DOHH2 (cell line): Measurements from ENCODE around the gene RAPGEF5.

ENCODE experiments used
- EZH2phosphoT487 ChIP-seq: fragments of 200-600 bp; sonication (generic); IDR thresholded peaks from 2 replicates; pipeline ENCODE4 v1.6.1; 2017; ENCODE audit warnings: borderline replicate concordance, mild to moderate bottlenecking, antibody characterized with exemption, low read length, moderate library complexity, mixed read lengths
- TF ChIP-seq, protein P1 (sequence below): fragments of 200-600 bp; sonication (generic); IDR thresholded peaks from one replicate; pipeline ENCODE4 v1.5.1; 2014; ENCODE audit warnings: antibody characterized with exemption, mild to moderate bottlenecking, low read depth, low read length; ENCODE audit not compliant: poor library complexity, severe bottlenecking

DNA sequence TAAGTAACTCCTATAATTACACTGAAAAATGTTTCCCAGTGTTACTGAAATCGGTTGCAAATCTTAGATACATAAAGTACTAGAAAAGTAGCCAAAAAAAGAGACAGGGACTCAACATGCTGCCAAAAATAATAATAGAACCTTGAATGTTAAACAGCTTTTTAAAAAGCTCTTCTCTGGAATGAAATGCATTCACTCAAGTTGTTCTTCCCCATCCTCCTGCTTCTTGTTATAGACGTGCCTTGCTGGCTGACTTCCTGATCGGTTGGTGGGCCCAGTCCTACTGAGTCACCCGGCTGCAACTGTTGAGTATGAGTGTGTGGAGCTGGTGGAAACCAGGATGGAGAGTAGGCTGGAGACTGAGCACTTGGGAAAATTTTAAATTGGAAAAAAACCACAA lies 30.6 kb upstream of the RAPGEF5 start:
- TF ChIP-seq, protein P1, sequence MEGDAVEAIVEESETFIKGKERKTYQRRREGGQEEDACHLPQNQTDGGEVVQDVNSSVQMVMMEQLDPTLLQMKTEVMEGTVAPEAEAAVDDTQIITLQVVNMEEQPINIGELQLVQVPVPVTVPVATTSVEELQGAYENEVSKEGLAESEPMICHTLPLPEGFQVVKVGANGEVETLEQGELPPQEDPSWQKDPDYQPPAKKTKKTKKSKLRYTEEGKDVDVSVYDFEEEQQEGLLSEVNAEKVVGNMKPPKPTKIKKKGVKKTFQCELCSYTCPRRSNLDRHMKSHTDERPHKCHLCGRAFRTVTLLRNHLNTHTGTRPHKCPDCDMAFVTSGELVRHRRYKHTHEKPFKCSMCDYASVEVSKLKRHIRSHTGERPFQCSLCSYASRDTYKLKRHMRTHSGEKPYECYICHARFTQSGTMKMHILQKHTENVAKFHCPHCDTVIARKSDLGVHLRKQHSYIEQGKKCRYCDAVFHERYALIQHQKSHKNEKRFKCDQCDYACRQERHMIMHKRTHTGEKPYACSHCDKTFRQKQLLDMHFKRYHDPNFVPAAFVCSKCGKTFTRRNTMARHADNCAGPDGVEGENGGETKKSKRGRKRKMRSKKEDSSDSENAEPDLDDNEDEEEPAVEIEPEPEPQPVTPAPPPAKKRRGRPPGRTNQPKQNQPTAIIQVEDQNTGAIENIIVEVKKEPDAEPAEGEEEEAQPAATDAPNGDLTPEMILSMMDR = no peak
- no peak for TF ChIP-seq EZH2phosphoT487
